Sigmoid colon (tissue), 7 donors: ENCODE measurements around the gene CSNK1D. TPM values are rescaled to one million over a fixed set of nuclear protein-coding genes. Genes with fewer than 3 reads are reported as not detected.
A peak's percentile ranks its signal among the peaks of the same experiment; 100 is the strongest.

Source experiments
- DNase-seq: peaks from one replicate; pipeline ENCODE4 v3.0.0-alpha.2; 2019
- H3K27ac ChIP-seq, 4 donors: fragments of 200-600 bp; sonication (generic); one replicate each; pipeline ENCODE4 v1.5.1; 2016 to 2019; ENCODE audit warnings: mild to moderate bottlenecking in 1 of 4
- H3K27me3 ChIP-seq, 3 donors: fragments of 200-600 bp; sonication (generic); one replicate each; pipeline ENCODE4 v1.5.1; 2019; ENCODE audit warnings: mild to moderate bottlenecking in 1 of 3
- H3K36me3 ChIP-seq, 4 donors: fragments of 200-600 bp; sonication (generic); one replicate each; pipeline ENCODE4 v1.5.1; 2016 to 2019
- H3K4me1 ChIP-seq, 4 donors: fragments of 200-600 bp; sonication (generic); one replicate each; pipeline ENCODE4 v1.5.1; 2017 to 2019
- H3K4me3 ChIP-seq, 4 donors: fragments of 200-600 bp; sonication (generic); one replicate each; pipeline ENCODE4 v1.5.1; 2017 to 2019; ENCODE audit warnings: mild to moderate bottlenecking in 2 of 4, moderate library complexity in 1 of 4
- H3K9me3 ChIP-seq, 4 donors: fragments of 200-600 bp in 3 of 4; sonication (generic) in 3 of 4; one replicate each; pipeline versions ENCODE4 v1.5.1 to v1.6.1; 2013 to 2019
- CTCF ChIP-seq, 4 experiments: fragments of 450-650 bp in 3 of 4; fragments of 200-600 bp in 1 of 4; IDR thresholded peaks; one replicate each; pipeline ENCODE4 v1.5.1; 2016 to 2019; ENCODE audit warnings: antibody characterized with exemption in 4 of 4, mild to moderate bottlenecking in 3 of 4, moderate library complexity in 2 of 4
- EP300 ChIP-seq, 4 donors: sonication (generic); formaldehyde crosslinking; IDR thresholded peaks; one replicate each; pipeline ENCODE4 v1.6.1; 2017; ENCODE audit warnings: antibody characterized with exemption in 4 of 4
- POLR2A ChIP-seq, 2 donors: fragments of 450-650 bp; IDR thresholded peaks; one replicate each; pipeline ENCODE4 v1.6.1; 2016; ENCODE audit warnings: antibody characterized with exemption in 2 of 2, mild to moderate bottlenecking in 2 of 2, moderate library complexity in 2 of 2
- POLR2AphosphoS5 ChIP-seq, 4 donors: sonication (generic); formaldehyde crosslinking; IDR thresholded peaks; one replicate each; pipeline ENCODE4 v1.6.1; 2017; ENCODE audit warnings: antibody characterized with exemption in 4 of 4
- WGBS, 2 donors: extraction: QIAGEN DNeasy Blood & Tissue Kit; methylation state at CpG; one replicate each; pipeline ENCODE4 v1.1.7; 2013; 5-methylcytosine and 5-hydroxymethylcytosine counted together
- intact Hi-C: fragments of 100-400 bp; cut with DNase I; formaldehyde crosslinking; loops from one replicate; pipeline ENCODE4 v1.15.1; 2023
- polyA plus RNA-seq, 3 donors: library from polyadenylated mRNA; stranded (reverse); fragments of 200-250 nt; gene quantifications; one replicate each; pipeline ENCODE4 v1.2.3, GENCODE V29; 2013
- total RNA-seq, 4 donors: library from RNA; depleted of rRNA; stranded (reverse); fragments of >200 nt; gene quantifications; one replicate each; pipeline ENCODE4 v1.1.0, GENCODE V29; 2016
- donor health status: healthy with polysubstance abuse.
- donor health status: Bipolar disorder and iron deficiency.
- donor health status: healthy.

CSNK1D gene
- total and polyA plus RNA-seq, 7 donors: 45.1 to 142 (median 55.9) TPM

GRCh38 chr17:82232876-82233785 is 40.4 kb downstream of the CSNK1D start:
- TF ChIP-seq EP300 (IDR thresholded peaks at IDR 0.05): no peak
- TF ChIP-seq POLR2AphosphoS5 (IDR thresholded peaks at IDR 0.05): peak in 1 of 4 donors; percentile 6
- TF ChIP-seq POLR2A (IDR thresholded peaks at IDR 0.05): no peak
- no peak for TF ChIP-seq CTCF (IDR thresholded peaks at IDR 0.05)
- peaks cover 4 to 11% (median 5%) of the 10 kb centered on the region in 3 donors for H3K27me3 ChIP-seq
- H3K4me1 ChIP-seq: peaks cover 0 to 81% (median 65%) of the 10 kb centered on the region in 4 donors
- peak; percentile 67 for DNase-seq
- intact Hi-C loops: no loop called here
- peaks cover 0 to 6% (median 0%) of the 10 kb centered on the region in 4 donors for H3K36me3 ChIP-seq
- H3K9me3 ChIP-seq: no peaks in the 10 kb centered on the region
- 79 to 82% methylated on average over 21 of the region's 21 CpGs for WGBS, 2 donors
- H3K27ac ChIP-seq: peak overlapping the region in 3 of 4 donors; percentile 87 to 94 (median 92)
- no peak overlapping the region for H3K4me3 ChIP-seq

GRCh38 chr17:82232322-82232820 is 41.1 kb downstream of the CSNK1D start:
- 81 to 83% methylated on average over 21 of the region's 21 CpGs for WGBS, 2 donors
- Histone ChIP-seq H3K36me3 (no peaks in the 10 kb centered on the region), H3K27ac (peak overlapping the region; percentile 87 to 94 (median 90)), H3K27me3 (peaks cover 5 to 19% (median 8%) of the 10 kb centered on the region in 3 donors), H3K4me3 (peak overlapping the region; percentile 51 to 81 (median 64)), H3K9me3 (no peaks in the 10 kb centered on the region), H3K4me1 (peaks cover 0 to 78% (median 58%) of the 10 kb centered on the region in 4 donors)
- DNase-seq: peak; percentile 79
- intact Hi-C loops: no loop called here
- TF ChIP-seq CTCF (IDR thresholded peaks at IDR 0.05) (no peak), POLR2AphosphoS5 (IDR thresholded peaks at IDR 0.05) (no peak), POLR2A (IDR thresholded peaks at IDR 0.05) (no peak), EP300 (IDR thresholded peaks at IDR 0.05) (no peak)

DNA sequence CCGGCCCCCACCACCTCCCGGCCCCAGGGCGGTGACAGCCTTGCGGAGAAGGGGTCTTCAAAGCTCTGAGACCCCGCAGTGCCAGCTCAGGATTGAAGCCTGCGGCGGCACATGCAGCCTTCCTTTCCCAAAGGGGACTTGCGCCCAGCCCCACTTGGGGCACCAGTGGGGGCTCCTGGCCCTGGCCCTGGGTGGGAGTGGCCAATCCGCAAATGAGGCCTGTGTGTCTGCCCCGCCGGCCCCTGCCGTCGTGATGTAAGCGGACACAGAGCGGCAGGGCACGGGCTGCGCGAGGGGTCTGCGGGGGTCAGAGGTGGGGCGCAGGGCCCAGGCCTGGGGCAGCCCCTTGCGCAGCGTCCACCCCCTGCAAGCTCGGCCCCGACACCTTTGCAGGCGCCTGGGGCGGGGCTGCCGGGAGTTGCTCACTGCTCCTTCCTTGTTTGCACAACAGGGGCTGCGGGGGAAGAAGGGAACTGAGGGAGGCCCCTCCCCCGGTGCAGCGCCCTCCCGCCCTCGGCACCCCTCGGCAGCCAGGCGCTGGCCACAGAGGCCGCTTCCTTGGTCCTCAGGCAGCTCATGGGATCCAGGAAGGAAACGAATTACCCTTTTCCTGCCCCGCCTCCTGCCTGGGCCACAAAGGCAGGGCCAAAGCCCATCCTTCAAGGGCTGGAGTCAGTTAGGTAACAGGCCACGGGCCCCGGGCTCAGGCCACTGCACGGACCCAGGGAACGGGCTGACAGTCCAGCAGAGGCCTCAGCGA is 41.8 kb downstream of the CSNK1D start:
- peak in 1 of 2 donors; percentile 35 for TF ChIP-seq POLR2A (IDR thresholded peaks at IDR 0.05)
- no peak for TF ChIP-seq CTCF (IDR thresholded peaks at IDR 0.05)
- peak in 3 of 4 donors; percentile 35 to 48 (median 36) for TF ChIP-seq POLR2AphosphoS5 (IDR thresholded peaks at IDR 0.05)
- 3 to 12% methylated on average over 42 of the region's 42 CpGs for WGBS, 2 donors
- Histone ChIP-seq H3K9me3 (no peaks in the 10 kb centered on the region), H3K4me1 (peaks cover 0 to 72% (median 54%) of the 10 kb centered on the region in 4 donors), H3K36me3 (no peaks in the 10 kb centered on the region), H3K4me3 (peak overlapping the region; percentile 51 to 81 (median 64)), H3K27ac (peak overlapping the region; percentile 87 to 94 (median 90)), H3K27me3 (peaks cover 5 to 19% (median 13%) of the 10 kb centered on the region in 3 donors)
- intact Hi-C loops: no loop called here
- peak; percentile 93 for DNase-seq

DNA sequence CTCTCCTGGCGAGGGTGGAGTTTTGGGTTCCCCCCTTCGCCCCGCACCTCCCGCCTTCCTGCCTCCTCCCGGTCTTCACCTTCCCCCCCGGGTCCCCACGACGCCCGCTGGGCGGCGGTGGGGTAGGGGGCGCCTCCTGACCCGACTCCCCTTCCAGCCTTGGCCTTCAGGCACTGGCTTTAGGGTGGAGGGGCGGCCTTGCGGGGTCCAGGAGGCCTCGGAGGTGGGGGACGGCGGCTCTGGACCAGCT is 42.3 kb downstream of the CSNK1D start:
- Histone ChIP-seq H3K27me3 (peaks cover 5 to 19% (median 16%) of the 10 kb centered on the region in 3 donors), H3K27ac (peak overlapping the region; percentile 87 to 94 (median 90)), H3K9me3 (no peaks in the 10 kb centered on the region), H3K4me3 (peak overlapping the region; percentile 51 to 81 (median 64)), H3K36me3 (no peaks in the 10 kb centered on the region), H3K4me1 (peaks cover 0 to 67% (median 49%) of the 10 kb centered on the region in 4 donors)
- intact Hi-C loops: no loop called here
- WGBS, 2 donors: 1 to 4% methylated on average over 18 of the region's 18 CpGs
- no peak for DNase-seq
- no peak for TF ChIP-seq EP300 (IDR thresholded peaks at IDR 0.05)
- no peak for TF ChIP-seq CTCF (IDR thresholded peaks at IDR 0.05)
- no peak for TF ChIP-seq POLR2AphosphoS5 (IDR thresholded peaks at IDR 0.05)
- no peak for TF ChIP-seq POLR2A (IDR thresholded peaks at IDR 0.05)
